Stomach (tissue), 4 donors: ENCODE data around the gene TRIM9.

ENCODE experiments used
- CTCF ChIP-seq, 7 experiments: fragments of 450-650 bp in 4 of 7; fragments of 200-600 bp in 3 of 7; sonication (generic) in 3 of 7; IDR thresholded peaks; one replicate each; pipeline ENCODE4 v1.5.1; 2016 to 2019; ENCODE audit warnings: antibody characterized with exemption in 7 of 7, control low read depth in 2 of 7, mild to moderate bottlenecking in 1 of 7
- POLR2A ChIP-seq, 4 donors: fragments of 450-650 bp; IDR thresholded peaks; one replicate each; pipeline ENCODE4 v1.6.1; 2016; ENCODE audit warnings: antibody characterized with exemption in 4 of 4, control low read depth in 2 of 4, mild to moderate bottlenecking in 1 of 4, moderate library complexity in 1 of 4
- POLR2AphosphoS5 ChIP-seq, 3 donors: sonication (generic); formaldehyde crosslinking; IDR thresholded peaks; one replicate each; pipeline ENCODE4 v1.6.1; 2016; ENCODE audit warnings: antibody characterized with exemption in 3 of 3

GRCh38 chr14:50972734-50973133 lies 122.2 kb downstream of the TRIM9 start:
- TF ChIP-seq POLR2A (IDR thresholded peaks at IDR 0.05) = no peak
- no peak for TF ChIP-seq CTCF (IDR thresholded peaks at IDR 0.05)
- TF ChIP-seq POLR2AphosphoS5 (IDR thresholded peaks at IDR 0.05) = no peak
